Fibroblast of villous mesenchyme (primary cell): ENCODE data around the gene UBA6. TPM values are rescaled to one million over a fixed set of nuclear protein-coding genes. Genes with fewer than 3 reads are reported as not detected.
"Not testable (repeated sequence)": the region's sequence is repeated elsewhere in the genome, so short reads cannot be mapped to it uniquely, and the experiment has no call there.

Experiments used
- DNase-seq: peaks from one replicate; pipeline ENCODE4 v3.0.0-alpha.2; 2010; ENCODE audit warnings: low read depth
- H3K4me3 ChIP-seq: 2 replicates; pipeline ENCODE4 v1.5.1; 2011; ENCODE audit warnings: low read depth, mild to moderate bottlenecking, low read length
- CTCF ChIP-seq: IDR thresholded peaks from 2 replicates; pipeline ENCODE4 v1.5.1; 2012; ENCODE audit warnings: low read depth, mild to moderate bottlenecking, low read length; ENCODE audit not compliant: insufficient read depth
- total RNA-seq: library from RNA; depleted of rRNA; stranded (reverse); fragments of >200 nt; gene quantifications from 2 replicates; pipeline ENCODE4 v1.2.3, GENCODE V29; 2012

The UBA6 gene
- total RNA-seq, 1 donor = 88.1 TPM

GRCh38 chr4:67651536-67651935 lies 49.4 kb downstream of the UBA6 start:
- no peak overlapping the region for H3K4me3 ChIP-seq
- no peak for TF ChIP-seq CTCF
- no peak for DNase-seq

GRCh38 chr4:67638136-67638535 lies 62.8 kb downstream of the UBA6 start:
- DNase-seq = no peak
- no peak for TF ChIP-seq CTCF
- no peak overlapping the region for H3K4me3 ChIP-seq

GRCh38 chr4:67636978-67637377 lies 64.0 kb downstream of the UBA6 start:
- H3K4me3 ChIP-seq, DNase-seq: not testable (repeated sequence)

- DNase-seq = no peak
- no peak for TF ChIP-seq CTCF
- no peak overlapping the region for H3K4me3 ChIP-seq
Measured at GRCh38 chr4:67635331-67635730, 65.6 kb downstream of the UBA6 start.

GRCh38 chr4:67634741-67635140 lies 66.2 kb downstream of the UBA6 start:
- H3K4me3 ChIP-seq = no peak overlapping the region
- DNase-seq = peak; percentile 64
- no peak for TF ChIP-seq CTCF

GRCh38 chr4:67632492-67632891 lies 68.5 kb downstream of the UBA6 start:
- no peak for DNase-seq
- TF ChIP-seq CTCF = no peak
- no peak overlapping the region for H3K4me3 ChIP-seq

- DNase-seq = no peak
- TF ChIP-seq CTCF = no peak
- H3K4me3 ChIP-seq = no peak overlapping the region
Measured at GRCh38 chr4:67624939-67625338, 76.0 kb downstream of the UBA6 start.
